Muscle layer of duodenum (tissue), 2 donors: ENCODE measurements around the gene ZNF532.

Source experiments
- H3K27ac ChIP-seq: one replicate; pipeline ENCODE4 v1.7.0; 2013; ENCODE audit warnings: mild to moderate bottlenecking, low read length
- H3K27me3 ChIP-seq: one replicate; pipeline ENCODE4 v1.7.0; 2013; ENCODE audit warnings: low read depth, mild to moderate bottlenecking, control low read depth, low read length
- H3K36me3 ChIP-seq, 2 donors: one replicate each; pipeline ENCODE4 v1.7.0; 2013; ENCODE audit warnings: low read length in 2 of 2, control low read depth in 1 of 2, mild to moderate bottlenecking in 1 of 2; ENCODE audit not compliant: insufficient read depth in 2 of 2, control insufficient read depth in 1 of 2
- H3K4me1 ChIP-seq, 2 donors: one replicate each; pipeline ENCODE4 v1.7.0; 2013; ENCODE audit warnings: low read length in 2 of 2, mild to moderate bottlenecking in 2 of 2, control low read depth in 1 of 2, moderate library complexity in 1 of 2; ENCODE audit not compliant: insufficient read depth in 2 of 2, control insufficient read depth in 1 of 2
- H3K4me3 ChIP-seq, 2 donors: one replicate each; pipeline ENCODE4 v1.7.0; 2013; ENCODE audit warnings: low read length in 2 of 2, low read depth in 1 of 2, mild to moderate bottlenecking in 1 of 2
- H3K9me3 ChIP-seq, 2 donors: one replicate each; pipeline ENCODE4 v1.7.0; 2013; ENCODE audit warnings: low read length in 2 of 2, control low read depth in 1 of 2, mild to moderate bottlenecking in 1 of 2; ENCODE audit not compliant: control insufficient read depth in 1 of 2
- donor health status: healthy.

Gene ZNF532

GRCh38 chr18:58966704-58967103 is 102.0 kb downstream of the ZNF532 start:
- H3K36me3 ChIP-seq = peaks cover 4 to 19% of the 10 kb centered on the region in 2 donors
- peaks cover 0 to 23% of the 10 kb centered on the region in 2 donors for H3K4me1 ChIP-seq
- H3K9me3 ChIP-seq = no peaks in the 10 kb centered on the region
- no peak overlapping the region for H3K27ac ChIP-seq
- no peaks in the 10 kb centered on the region for H3K27me3 ChIP-seq
- no peak overlapping the region for H3K4me3 ChIP-seq

- Histone ChIP-seq H3K36me3 (peaks cover 4 to 14% of the 10 kb centered on the region in 2 donors), H3K27ac (no peak overlapping the region)
Observed at GRCh38 chr18:58967751-58968254, 103.1 kb downstream of the ZNF532 start.

GRCh38 chr18:58970943-58971790 is 106.5 kb downstream of the ZNF532 start:
- Histone ChIP-seq H3K27me3 (no peaks in the 10 kb centered on the region), H3K27ac (no peak overlapping the region)

More at GRCh38 chr18:58967751-58968254, 103.1 kb downstream of the ZNF532 start:
- Histone ChIP-seq H3K4me3 (no peak overlapping the region), H3K9me3 (no peaks in the 10 kb centered on the region), H3K4me1 (peaks cover 0 to 23% of the 10 kb centered on the region in 2 donors), H3K27me3 (no peaks in the 10 kb centered on the region)

GRCh38 chr18:58975296-58975695 is 110.6 kb downstream of the ZNF532 start:
- Histone ChIP-seq H3K27ac (no peak overlapping the region), H3K9me3 (no peaks in the 10 kb centered on the region), H3K27me3 (no peaks in the 10 kb centered on the region), H3K36me3 (peaks cover 11 to 18% of the 10 kb centered on the region in 2 donors), H3K4me3 (no peak overlapping the region), H3K4me1 (no peaks in the 10 kb centered on the region)

More at GRCh38 chr18:58970943-58971790, 106.5 kb downstream of the ZNF532 start:
- Histone ChIP-seq H3K4me3 (no peak overlapping the region), H3K9me3 (no peaks in the 10 kb centered on the region), H3K36me3 (peaks cover 4 to 14% of the 10 kb centered on the region in 2 donors), H3K4me1 (peaks cover 0 to 12% of the 10 kb centered on the region in 2 donors)

GRCh38 chr18:58975781-58976180 is 111.1 kb downstream of the ZNF532 start:
- no peak overlapping the region for H3K27ac ChIP-seq
- no peaks in the 10 kb centered on the region for H3K9me3 ChIP-seq
- H3K27me3 ChIP-seq = no peaks in the 10 kb centered on the region
- H3K4me1 ChIP-seq = no peaks in the 10 kb centered on the region
- peaks cover 11 to 18% of the 10 kb centered on the region in 2 donors for H3K36me3 ChIP-seq
- H3K4me3 ChIP-seq = no peak overlapping the region

- Histone ChIP-seq H3K4me1 (no peaks in the 10 kb centered on the region), H3K27ac (no peak overlapping the region), H3K9me3 (no peaks in the 10 kb centered on the region), H3K4me3 (no peak overlapping the region), H3K36me3 (peaks cover 11 to 32% of the 10 kb centered on the region in 2 donors), H3K27me3 (no peaks in the 10 kb centered on the region)
Observed at GRCh38 chr18:58977223-58977622, 112.5 kb downstream of the ZNF532 start.

GRCh38 chr18:58977801-58978200 is 113.1 kb downstream of the ZNF532 start:
- H3K9me3 ChIP-seq = no peaks in the 10 kb centered on the region
- no peaks in the 10 kb centered on the region for H3K4me1 ChIP-seq
- H3K4me3 ChIP-seq = no peak overlapping the region
- H3K27ac ChIP-seq = no peak overlapping the region
- no peaks in the 10 kb centered on the region for H3K27me3 ChIP-seq
- peaks cover 11 to 38% of the 10 kb centered on the region in 2 donors for H3K36me3 ChIP-seq

GRCh38 chr18:58978916-58979315 is 114.2 kb downstream of the ZNF532 start:
- no peak overlapping the region for H3K4me3 ChIP-seq
- no peak overlapping the region for H3K27ac ChIP-seq
- H3K9me3 ChIP-seq = no peaks in the 10 kb centered on the region
- no peaks in the 10 kb centered on the region for H3K4me1 ChIP-seq
- H3K36me3 ChIP-seq = peaks cover 11 to 48% of the 10 kb centered on the region in 2 donors
- H3K27me3 ChIP-seq = no peaks in the 10 kb centered on the region

- H3K36me3 ChIP-seq = peaks cover 11 to 48% of the 10 kb centered on the region in 2 donors
- no peak overlapping the region for H3K27ac ChIP-seq
- H3K9me3 ChIP-seq = no peaks in the 10 kb centered on the region
- no peaks in the 10 kb centered on the region for H3K4me1 ChIP-seq
- H3K4me3 ChIP-seq = no peak overlapping the region
- H3K27me3 ChIP-seq = no peaks in the 10 kb centered on the region
Observed at GRCh38 chr18:58979615-58980014, 114.9 kb downstream of the ZNF532 start.

- no peaks in the 10 kb centered on the region for H3K4me1 ChIP-seq
- H3K27ac ChIP-seq = no peak overlapping the region
- H3K36me3 ChIP-seq = peaks cover 11 to 48% of the 10 kb centered on the region in 2 donors
- H3K9me3 ChIP-seq = no peaks in the 10 kb centered on the region
- no peak overlapping the region for H3K4me3 ChIP-seq
- no peaks in the 10 kb centered on the region for H3K27me3 ChIP-seq
Observed at GRCh38 chr18:58980991-58981390, 116.3 kb downstream of the ZNF532 start.

- peaks cover 8 to 43% of the 10 kb centered on the region in 2 donors for H3K36me3 ChIP-seq
Observed at GRCh38 chr18:58983260-58984155, 118.8 kb downstream of the ZNF532 start.

More at GRCh38 chr18:58983260-58984155, 118.8 kb downstream of the ZNF532 start:
- Histone ChIP-seq H3K27ac (no peak overlapping the region), H3K27me3 (no peaks in the 10 kb centered on the region), H3K9me3 (no peaks in the 10 kb centered on the region), H3K4me3 (no peak overlapping the region), H3K4me1 (no peaks in the 10 kb centered on the region)
